Transverse colon (tissue), 4 donors: ENCODE results near the gene SLC37A2. TPM values are rescaled to one million over a fixed set of nuclear protein-coding genes. Genes with fewer than 3 reads are reported as not detected.

Source experiments
- DNase-seq: peaks from one replicate; pipeline ENCODE4 v3.0.0-alpha.2; 2019
- H3K27ac ChIP-seq, 4 donors: fragments of 200-600 bp; sonication (generic); 2 replicates each; pipeline ENCODE4 v1.5.1; 2016 to 2018; ENCODE audit warnings: inconsistent platforms in 4 of 4
- H3K27me3 ChIP-seq: fragments of 200-600 bp; sonication (generic); 2 replicates; pipeline ENCODE4 v1.5.1; 2017; ENCODE audit warnings: inconsistent platforms
- H3K36me3 ChIP-seq, 4 donors: fragments of 200-600 bp; sonication (generic); 2 replicates each; pipeline ENCODE4 v1.5.1; 2017 to 2019; ENCODE audit warnings: inconsistent platforms in 4 of 4
- H3K4me1 ChIP-seq, 4 donors: fragments of 200-600 bp; sonication (generic); 2 replicates each; pipeline ENCODE4 v1.5.1; 2017 to 2020; ENCODE audit warnings: inconsistent platforms in 4 of 4
- H3K4me3 ChIP-seq, 4 donors: fragments of 200-600 bp; sonication (generic); 1 replicate in 1 of 4; 2 replicates in 3 of 4; pipeline versions ENCODE4 v1.5.1 to v1.6.1; 2017 to 2019; ENCODE audit warnings: inconsistent platforms in 4 of 4
- H3K9me3 ChIP-seq, 2 donors: fragments of 200-600 bp; sonication (generic); 2 replicates each; pipeline ENCODE4 v1.5.1; 2017 to 2019; ENCODE audit warnings: inconsistent platforms in 2 of 2
- EP300 ChIP-seq: sonication (generic); formaldehyde crosslinking; IDR thresholded peaks from one replicate; pipeline ENCODE4 v1.6.1; 2017; ENCODE audit warnings: antibody characterized with exemption, low read depth
- POLR2A ChIP-seq: fragments of 450-650 bp; IDR thresholded peaks from one replicate; pipeline ENCODE4 v1.6.1; 2016; ENCODE audit warnings: antibody characterized with exemption, mild to moderate bottlenecking, moderate library complexity
- POLR2AphosphoS5 ChIP-seq, 3 donors: sonication (generic); formaldehyde crosslinking; IDR thresholded peaks; one replicate each; pipeline ENCODE4 v1.6.1; 2016; ENCODE audit warnings: antibody characterized with exemption in 3 of 3
- WGBS, 2 donors: methylation state at CpG; one replicate each; pipeline ENCODE4 v1.1.5; 2018; ENCODE audit warnings: low coverage in 1 of 2; 5-methylcytosine and 5-hydroxymethylcytosine counted together
- in situ Hi-C, 4 donors: fragments of 200-750 bp; cut with MboI; loops; one replicate each; pipeline versions ENCODE4 v1.15.0 to v1.15.1; 2017; ENCODE audit warnings: low sequenced_read_pairs in 3 of 4, low pct_ligation_motif_present in 1 of 4, low pct_unique_long_range_greater_than_20kb in 1 of 4
- intact Hi-C: fragments of 100-400 bp; cut with DNase I; formaldehyde crosslinking; loops from one replicate; pipeline ENCODE4 v1.15.1; 2023; ENCODE audit warnings: low total_unique reads
- total RNA-seq, 4 donors: library from RNA; depleted of rRNA; stranded (reverse); fragments of >200 nt; gene quantifications; one replicate each; pipeline ENCODE4 v1.1.0, GENCODE V29; 2016
- TF ChIP-seq, protein P1 (sequence below), 5 experiments: fragments of 200-600 bp in 3 of 5; fragments of 450-650 bp in 2 of 5; sonication (generic) in 3 of 5; IDR thresholded peaks; 1 replicate in 2 of 5; 2 replicates in 3 of 5; pipeline ENCODE4 v1.5.1; 2016 to 2017; ENCODE audit warnings: antibody characterized with exemption in 5 of 5, inconsistent platforms in 3 of 5, mild to moderate bottlenecking in 2 of 5, moderate library complexity in 1 of 5

SLC37A2 gene
- total RNA-seq, 4 donors from 2014 or later: 2.4 to 20.6 (median 5.9) TPM

DNA sequence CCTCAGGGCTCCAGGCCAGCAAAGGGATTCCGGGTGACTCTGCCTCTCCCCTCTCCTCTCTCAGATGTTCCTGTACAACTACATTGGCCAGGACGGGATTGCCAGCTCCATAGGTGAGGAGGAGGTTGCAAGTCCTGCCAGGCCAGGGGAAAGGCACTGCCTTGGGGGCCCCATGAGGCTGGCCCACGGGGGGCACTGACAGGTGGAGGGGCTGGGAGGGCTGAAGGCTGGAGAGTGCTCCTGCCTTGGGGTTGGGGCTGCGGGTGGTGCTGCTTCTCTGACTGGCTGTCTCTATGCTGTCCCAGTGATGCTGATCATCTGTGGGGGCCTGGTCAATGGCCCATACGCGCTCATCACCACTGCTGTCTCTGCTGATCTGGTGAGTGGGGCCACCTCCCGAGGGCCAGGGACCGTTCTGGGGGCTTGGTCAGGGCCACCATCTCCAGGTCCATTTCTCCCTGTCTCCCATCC lies 21.7 kb downstream of the SLC37A2 start:
- TF ChIP-seq, protein P1, sequence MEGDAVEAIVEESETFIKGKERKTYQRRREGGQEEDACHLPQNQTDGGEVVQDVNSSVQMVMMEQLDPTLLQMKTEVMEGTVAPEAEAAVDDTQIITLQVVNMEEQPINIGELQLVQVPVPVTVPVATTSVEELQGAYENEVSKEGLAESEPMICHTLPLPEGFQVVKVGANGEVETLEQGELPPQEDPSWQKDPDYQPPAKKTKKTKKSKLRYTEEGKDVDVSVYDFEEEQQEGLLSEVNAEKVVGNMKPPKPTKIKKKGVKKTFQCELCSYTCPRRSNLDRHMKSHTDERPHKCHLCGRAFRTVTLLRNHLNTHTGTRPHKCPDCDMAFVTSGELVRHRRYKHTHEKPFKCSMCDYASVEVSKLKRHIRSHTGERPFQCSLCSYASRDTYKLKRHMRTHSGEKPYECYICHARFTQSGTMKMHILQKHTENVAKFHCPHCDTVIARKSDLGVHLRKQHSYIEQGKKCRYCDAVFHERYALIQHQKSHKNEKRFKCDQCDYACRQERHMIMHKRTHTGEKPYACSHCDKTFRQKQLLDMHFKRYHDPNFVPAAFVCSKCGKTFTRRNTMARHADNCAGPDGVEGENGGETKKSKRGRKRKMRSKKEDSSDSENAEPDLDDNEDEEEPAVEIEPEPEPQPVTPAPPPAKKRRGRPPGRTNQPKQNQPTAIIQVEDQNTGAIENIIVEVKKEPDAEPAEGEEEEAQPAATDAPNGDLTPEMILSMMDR (IDR thresholded peaks at IDR 0.05): no peak
- TF ChIP-seq POLR2A: no peak
- no peak for TF ChIP-seq POLR2AphosphoS5 (IDR thresholded peaks at IDR 0.05)
- no peak for TF ChIP-seq EP300
- 78% methylated on average over 8 of the region's 8 CpGs; no CpG with 5 or more reads in 1 of the 2 donors for WGBS, 2 donors
- Histone ChIP-seq H3K27ac (no peak overlapping the region), H3K27me3 (no peaks in the 10 kb centered on the region), H3K4me3 (no peak overlapping the region), H3K9me3 (no peaks in the 10 kb centered on the region), H3K36me3 (no peaks in the 10 kb centered on the region), H3K4me1 (no peaks in the 10 kb centered on the region)
- intact Hi-C loops (no loop called here), in situ Hi-C loops (loop anchor here in 1 of 4 donors (10.0 kb wide), 1 partner anchor 60 kb away; no protein-coding TSS in a partner anchor)
- DNase-seq: no peak

DNA sequence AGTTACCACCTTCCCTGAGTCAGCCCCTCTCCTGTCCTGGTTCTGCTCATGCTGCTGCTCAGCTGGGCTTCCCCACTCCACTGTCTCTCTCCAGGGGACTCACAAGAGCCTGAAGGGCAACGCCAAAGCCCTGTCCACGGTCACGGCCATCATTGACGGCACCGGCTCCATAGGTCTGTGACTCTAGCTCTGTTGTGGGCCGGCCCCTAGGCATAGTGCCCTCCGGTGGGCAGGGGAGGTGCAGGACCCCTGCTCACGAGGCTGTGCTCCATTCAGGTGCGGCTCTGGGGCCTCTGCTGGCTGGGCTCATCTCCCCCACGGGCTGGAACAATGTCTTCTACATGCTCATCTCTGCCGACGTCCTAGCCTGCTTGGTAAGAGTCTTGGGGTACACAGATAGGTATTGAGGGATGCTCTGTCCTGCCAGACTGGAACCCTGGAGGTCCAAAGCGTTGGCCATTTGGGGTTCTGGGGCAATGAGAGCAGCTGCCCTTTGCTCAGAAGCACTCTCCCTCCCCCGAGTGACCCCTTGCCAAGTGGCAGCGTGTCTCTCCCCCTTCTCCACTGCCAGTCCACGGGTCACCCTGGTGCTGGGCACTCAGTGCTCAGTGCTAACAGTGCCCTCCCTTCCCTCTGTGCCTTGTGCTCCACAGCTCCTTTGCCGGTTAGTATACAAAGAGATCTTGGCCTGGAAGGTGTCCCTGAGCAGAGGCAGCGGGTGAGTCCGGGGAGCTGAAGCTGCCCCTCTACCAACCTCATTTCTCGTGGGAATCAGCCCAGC lies 22.4 kb downstream of the SLC37A2 start:
- 73% methylated on average over 17 of the region's 20 CpGs; no CpG with 5 or more reads in 1 of the 2 donors for WGBS, 2 donors
- intact Hi-C loops (no loop called here), in situ Hi-C loops (loop anchor here in 1 of 4 donors (10.0 kb wide), 1 partner anchor 59 kb away; no protein-coding TSS in a partner anchor)
- no peaks in the 10 kb centered on the region for H3K4me1 ChIP-seq
- no peak overlapping the region for H3K27ac ChIP-seq
- H3K36me3 ChIP-seq: no peaks in the 10 kb centered on the region
- no peaks in the 10 kb centered on the region for H3K27me3 ChIP-seq
- H3K9me3 ChIP-seq: no peaks in the 10 kb centered on the region
- no peak for DNase-seq
- TF ChIP-seq, protein P1 (IDR thresholded peaks at IDR 0.05): no peak
- no peak overlapping the region for H3K4me3 ChIP-seq

DNA sequence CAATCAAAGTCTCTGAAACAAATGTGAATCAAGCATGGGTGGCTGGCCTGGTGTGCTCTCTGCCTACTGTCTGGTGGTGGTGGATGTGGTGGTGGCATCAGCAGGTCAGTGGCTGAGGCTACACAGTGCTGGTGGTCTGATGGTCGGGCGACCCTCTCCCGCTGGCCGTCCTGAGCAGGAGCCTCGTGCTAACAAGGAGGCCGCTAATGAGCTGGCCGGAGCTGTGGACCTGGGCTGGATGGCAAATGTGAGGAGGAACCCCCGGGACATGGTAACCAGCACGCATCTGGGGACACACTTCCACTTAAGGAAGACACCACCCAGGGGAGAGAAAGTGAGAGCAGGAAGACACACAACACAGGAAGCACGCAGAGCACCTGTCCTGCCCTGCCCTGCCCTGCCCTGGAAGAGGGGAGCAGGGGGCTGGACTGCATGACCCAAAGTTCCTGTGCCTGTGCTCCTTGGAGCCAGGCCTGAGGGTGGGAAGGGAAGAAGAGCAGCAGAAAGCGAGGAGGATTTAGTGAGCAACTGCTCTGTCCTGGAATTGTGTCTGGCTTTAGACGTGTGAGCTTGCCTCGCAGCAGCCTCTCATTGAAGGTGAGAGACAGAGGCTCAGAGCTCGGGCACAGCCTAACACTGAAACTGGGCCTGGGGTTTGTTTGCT lies 23.7 kb downstream of the SLC37A2 start:
- no peak overlapping the region for H3K27ac ChIP-seq
- no peaks in the 10 kb centered on the region for H3K27me3 ChIP-seq
- TF ChIP-seq POLR2A: no peak
- no peak for TF ChIP-seq EP300
- no peak for TF ChIP-seq POLR2AphosphoS5 (IDR thresholded peaks at IDR 0.05)
- TF ChIP-seq, protein P1 (IDR thresholded peaks at IDR 0.05): no peak
- intact Hi-C loops: no loop called here
- 74% methylated on average over 14 of the region's 14 CpGs; no CpG with 5 or more reads in 1 of the 2 donors for WGBS, 2 donors
- H3K4me3 ChIP-seq: no peak overlapping the region
- no peaks in the 10 kb centered on the region for H3K4me1 ChIP-seq
- H3K9me3 ChIP-seq: no peaks in the 10 kb centered on the region
- no peak for DNase-seq
- in situ Hi-C loops: loop anchor here in 1 of 4 donors (10.0 kb wide), 1 partner anchor 58 kb away; no protein-coding TSS in a partner anchor
- no peaks in the 10 kb centered on the region for H3K36me3 ChIP-seq

DNA sequence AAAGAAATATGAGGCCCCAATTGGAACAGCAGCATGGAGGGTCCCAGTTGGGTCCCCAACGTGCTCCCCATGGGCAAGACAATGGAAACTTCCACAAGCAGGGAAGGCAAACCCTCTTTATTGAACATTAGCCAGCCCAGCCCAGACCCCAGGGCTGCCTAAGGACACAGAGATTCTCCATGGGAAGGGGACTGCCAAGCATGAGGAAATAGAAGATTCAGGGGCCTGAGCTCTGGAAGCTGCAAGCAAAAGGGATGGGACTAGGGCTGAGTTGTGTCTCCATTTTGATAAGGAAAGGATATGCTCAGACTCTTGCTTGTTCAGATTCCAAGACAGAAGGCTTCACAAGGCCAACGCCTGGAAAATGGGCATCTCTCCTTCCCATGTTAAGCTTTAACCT lies 25.0 kb downstream of the SLC37A2 start:
- Histone ChIP-seq H3K27me3 (no peaks in the 10 kb centered on the region), H3K4me1 (no peaks in the 10 kb centered on the region), H3K4me3 (no peak overlapping the region), H3K27ac (no peak overlapping the region), H3K36me3 (no peaks in the 10 kb centered on the region), H3K9me3 (no peaks in the 10 kb centered on the region)
- DNase-seq: no peak
- in situ Hi-C loops (loop anchor here in 1 of 4 donors (10.0 kb wide), 1 partner anchor 57 kb away; no protein-coding TSS in a partner anchor), intact Hi-C loops (no loop called here)
- WGBS, 2 donors: 61 to 83% methylated on average over 1 to 2 of the region's 2 CpGs
- no peak for TF ChIP-seq POLR2AphosphoS5 (IDR thresholded peaks at IDR 0.05)
- no peak for TF ChIP-seq EP300
- TF ChIP-seq POLR2A: no peak
